ENCODE data around the gene TVP23C.
"Not testable (repeated sequence)": the region's sequence is repeated elsewhere in the genome, so short reads cannot be mapped to it uniquely, and the experiment has no call there.

The TVP23C gene

DNA sequence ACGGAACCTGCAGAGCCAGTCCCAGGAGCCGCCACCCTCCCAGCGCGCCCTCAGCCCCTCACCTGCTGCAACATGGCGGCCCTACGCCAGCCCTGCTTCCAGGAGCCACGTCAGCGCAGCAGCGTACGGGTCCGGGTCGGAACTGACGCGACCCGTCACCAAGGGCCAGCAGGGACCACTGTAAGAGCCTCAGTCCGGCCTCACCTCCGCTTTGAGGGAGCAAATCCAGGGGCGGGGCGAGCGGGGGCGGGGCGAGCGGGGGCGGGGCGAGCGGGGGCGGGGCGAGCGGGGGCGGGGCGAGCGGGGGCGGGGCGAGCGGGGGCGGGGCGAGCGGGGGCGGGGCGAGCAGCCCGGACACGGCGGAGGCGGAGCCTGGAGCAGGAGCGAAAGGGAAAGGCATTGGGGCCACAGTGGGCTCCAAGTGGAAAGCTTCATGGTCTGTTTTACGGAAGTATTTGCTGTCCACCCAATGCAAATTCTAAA lies at the start of gene TVP23C:
TVP23C (minus strand) TSS at position 109 of the 483 bp plus-strand sequence; CDS start at position 74, 35 bp downstream.
- DNase-seq (ENCODE audit: low spot score): peak; percentile 30
- CTCF ChIA-PET; POLR2A ChIA-PET (ENCODE audit: low non-redundant PET): not testable (repeated sequence)
- peak within 1 kb of the TSS; percentile 62 for H3K27ac ChIP-seq

DNA sequence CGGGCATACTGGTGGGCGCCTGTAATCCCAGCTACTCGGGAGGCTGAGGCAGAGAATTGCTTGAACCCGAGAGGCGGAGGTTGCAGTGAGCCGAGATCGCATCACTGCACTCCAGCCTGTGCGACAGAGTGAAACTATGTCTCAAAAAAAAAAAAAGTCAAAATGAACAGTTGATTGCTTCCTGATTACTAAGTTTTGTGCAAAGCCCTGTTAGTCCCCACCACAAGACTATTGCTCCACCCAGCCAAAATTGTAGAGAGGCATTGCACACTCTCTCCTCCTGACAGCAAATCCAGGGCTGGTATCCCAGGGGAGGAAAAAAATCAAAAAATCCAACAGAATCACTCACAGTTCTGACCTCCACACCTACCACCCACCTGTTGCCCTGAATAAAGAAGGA lies 29.7 kb upstream of the TVP23C start:
- DNase-seq (ENCODE audit: low spot score); POLR2A ChIA-PET (ENCODE audit: low non-redundant PET): not testable (repeated sequence)

DNA sequence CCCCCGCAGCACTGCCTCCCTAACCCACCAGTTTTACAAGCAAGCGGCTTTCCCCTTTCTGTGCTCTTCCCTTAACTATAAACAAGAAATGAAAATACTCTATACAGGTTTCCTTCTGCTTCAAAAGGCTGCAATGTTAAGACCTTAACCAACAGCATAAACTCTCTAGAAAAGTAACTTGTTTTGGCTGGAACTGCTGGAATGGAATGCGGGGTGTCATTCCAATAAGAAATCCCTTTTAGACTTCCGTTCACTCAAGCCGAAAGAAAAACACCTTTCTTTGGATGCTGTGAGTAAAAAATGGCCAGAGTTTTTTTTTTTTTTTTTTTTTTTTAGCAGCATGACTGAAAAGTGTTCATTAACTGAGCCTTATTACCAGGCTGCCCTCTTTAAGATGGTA lies 28.7 kb upstream of the TVP23C start:
- POLR2A ChIA-PET (ENCODE audit: low non-redundant PET); DNase-seq (ENCODE audit: low spot score); CTCF ChIA-PET: not testable (repeated sequence)

More for the DNA sequence above, 29.7 kb upstream of the TVP23C start:
- H3K27ac ChIP-seq, CTCF ChIA-PET: not testable (repeated sequence)

DNA sequence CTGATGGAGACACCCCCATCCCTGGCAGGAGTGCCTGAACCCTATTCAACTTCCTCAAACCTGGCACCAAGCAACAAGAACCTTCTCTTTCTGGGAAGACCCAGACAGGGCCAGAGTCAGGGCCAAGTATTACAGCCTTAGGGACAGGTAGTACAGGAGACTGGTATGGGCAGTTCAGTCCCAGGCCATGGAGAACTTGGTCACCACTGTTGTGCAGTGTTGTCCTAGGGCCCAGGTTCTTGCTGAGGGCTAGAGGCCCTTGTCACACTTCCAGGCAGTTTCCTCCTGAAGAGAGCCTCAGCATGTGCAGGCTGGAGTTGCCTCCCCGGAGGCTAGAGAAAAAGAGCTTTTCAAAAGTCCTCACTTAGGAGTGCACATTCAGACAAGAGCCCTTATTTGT lies 27.6 kb upstream of the TVP23C start:
- DNase-seq (ENCODE audit: low spot score); POLR2A ChIA-PET (ENCODE audit: low non-redundant PET); CTCF ChIA-PET; H3K27ac ChIP-seq: not testable (repeated sequence)

More for the DNA sequence above, 28.7 kb upstream of the TVP23C start:
- H3K27ac ChIP-seq: not testable (repeated sequence)

DNA sequence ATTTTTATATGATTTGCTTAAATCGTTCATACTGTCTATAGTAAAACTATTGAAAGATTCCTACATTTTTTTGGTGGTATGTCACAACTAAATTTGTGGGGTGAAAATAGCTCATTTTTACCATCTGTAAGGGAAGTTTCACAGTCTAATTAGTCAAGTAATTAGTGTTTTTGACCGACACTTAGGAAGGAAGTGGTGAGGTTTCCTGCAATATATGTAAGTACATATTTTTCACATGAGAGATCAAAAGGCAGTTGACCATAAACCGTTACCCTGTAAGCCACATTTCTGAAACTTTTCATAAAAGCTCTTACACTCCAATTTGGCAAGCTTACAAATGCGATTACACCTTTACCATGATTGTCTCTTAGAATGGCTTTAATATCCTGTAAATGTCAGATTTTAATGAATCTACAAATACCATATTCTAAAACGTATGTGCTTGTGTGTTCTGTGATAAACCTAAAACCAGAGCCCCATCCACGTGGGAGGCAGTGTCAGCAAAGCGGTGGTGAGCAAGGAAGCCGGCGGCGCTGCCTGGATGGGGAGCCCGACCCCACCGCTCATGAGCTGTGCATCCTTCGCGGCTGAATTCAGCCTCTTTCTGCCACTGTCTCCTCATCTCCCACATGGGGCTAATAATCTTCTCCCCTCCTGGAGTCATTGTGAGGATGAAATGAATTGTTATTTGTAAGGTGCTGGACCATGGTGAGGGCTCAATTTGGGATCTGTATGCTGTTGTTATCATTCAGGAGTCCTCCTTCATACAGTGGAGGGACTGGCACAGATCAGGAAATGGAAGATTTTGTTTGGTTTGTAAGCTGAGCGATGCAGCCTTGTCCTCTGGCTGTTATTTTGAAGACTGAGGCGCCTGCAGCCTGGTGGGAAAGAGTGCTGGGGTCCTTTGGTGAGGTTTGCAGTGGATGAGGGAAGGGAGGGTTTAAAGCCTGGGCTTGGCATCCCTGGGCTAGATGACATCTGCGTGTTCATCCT lies 26.6 kb upstream of the TVP23C start:
- POLR2A ChIA-PET (ENCODE audit: low non-redundant PET); CTCF ChIA-PET; DNase-seq (ENCODE audit: low spot score); H3K27ac ChIP-seq: not testable (repeated sequence)

DNA sequence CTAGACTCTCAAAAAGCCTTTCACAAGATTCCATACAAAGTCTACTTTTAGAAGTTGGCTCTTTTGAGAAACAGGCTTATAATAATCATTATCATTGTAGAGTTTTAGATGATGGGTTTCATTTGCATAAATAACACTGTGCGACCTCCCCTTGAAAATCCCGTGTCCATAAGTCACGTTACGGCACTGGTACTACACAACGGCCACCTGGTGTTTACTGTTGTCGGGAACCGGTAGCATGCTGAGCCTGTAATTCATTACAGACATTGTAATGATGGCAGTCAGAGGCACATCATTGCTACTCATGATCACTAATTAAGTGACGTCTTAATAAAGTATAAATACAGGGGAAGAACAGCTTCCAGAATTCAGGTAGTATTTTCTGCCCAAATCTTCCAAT lies 24.7 kb upstream of the TVP23C start:
- DNase-seq (ENCODE audit: low spot score); POLR2A ChIA-PET (ENCODE audit: low non-redundant PET); H3K27ac ChIP-seq; CTCF ChIA-PET: not testable (repeated sequence)

DNA sequence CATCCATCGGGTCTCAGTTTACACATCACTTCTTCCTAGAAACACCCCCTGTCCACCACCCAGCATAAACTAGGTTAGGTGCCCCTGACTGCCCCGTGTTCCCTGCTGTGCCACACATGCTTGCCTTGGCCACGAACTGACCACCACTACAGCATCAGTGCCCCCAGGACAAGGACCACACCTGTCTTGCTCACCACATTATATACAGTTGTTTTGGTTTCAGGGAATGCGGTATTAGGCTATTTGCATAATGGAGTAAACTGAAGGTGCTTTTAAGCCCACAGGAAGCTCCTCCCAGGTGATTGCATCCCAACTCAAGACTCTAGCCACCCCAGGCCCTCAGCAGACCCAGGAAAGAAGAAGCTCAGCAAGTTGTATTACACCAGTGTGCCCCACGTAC lies 20.0 kb upstream of the TVP23C start:
- H3K27ac ChIP-seq; POLR2A ChIA-PET (ENCODE audit: low non-redundant PET); CTCF ChIA-PET; DNase-seq (ENCODE audit: low spot score): not testable (repeated sequence)

DNA sequence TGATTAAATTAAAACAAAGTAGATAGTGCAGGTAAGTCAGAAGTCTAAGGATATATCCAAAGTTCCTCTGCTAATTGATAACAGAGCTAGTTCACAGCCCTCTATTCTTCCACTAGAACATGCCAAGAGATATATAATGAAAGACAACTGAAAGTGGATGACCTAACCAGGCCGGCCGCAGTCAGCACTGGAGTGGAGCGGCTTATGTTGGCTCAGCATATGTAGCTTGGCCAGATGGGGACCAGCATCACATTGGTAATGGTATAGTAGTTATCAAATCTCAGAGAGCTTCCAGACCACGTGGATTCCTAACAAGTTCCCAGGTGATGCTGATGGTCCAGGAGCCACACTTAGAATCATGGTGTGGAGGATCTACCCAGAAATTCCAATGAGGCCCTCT lies 18.2 kb upstream of the TVP23C start:
- DNase-seq (ENCODE audit: low spot score); H3K27ac ChIP-seq; POLR2A ChIA-PET (ENCODE audit: low non-redundant PET): not testable (repeated sequence)
- CTCF ChIA-PET: interaction anchor here (0.6 kb wide), 1 partner anchor 159 kb away, joined by 3 read pairs; no protein-coding TSS in a partner anchor

DNA sequence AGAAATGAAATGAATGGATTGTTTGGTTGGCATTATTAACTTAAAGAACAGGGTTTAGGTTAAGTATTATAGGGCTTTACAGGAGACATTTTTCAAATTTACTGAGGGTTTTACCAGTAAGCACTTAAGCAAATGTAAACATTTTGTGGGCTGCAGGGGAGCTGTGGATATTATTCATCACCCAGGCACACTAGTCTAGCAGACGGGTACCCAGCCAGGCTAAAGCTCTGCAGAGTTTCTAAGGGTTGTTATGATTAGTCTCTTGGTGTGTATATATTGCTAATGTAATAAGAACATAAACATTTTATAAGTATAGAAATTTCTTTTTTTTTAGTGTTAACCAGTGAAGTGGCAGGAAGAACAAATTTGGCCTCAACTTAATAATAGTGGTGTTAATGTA lies 13.6 kb upstream of the TVP23C start:
- H3K27ac ChIP-seq; POLR2A ChIA-PET (ENCODE audit: low non-redundant PET); CTCF ChIA-PET; DNase-seq (ENCODE audit: low spot score): not testable (repeated sequence)

DNA sequence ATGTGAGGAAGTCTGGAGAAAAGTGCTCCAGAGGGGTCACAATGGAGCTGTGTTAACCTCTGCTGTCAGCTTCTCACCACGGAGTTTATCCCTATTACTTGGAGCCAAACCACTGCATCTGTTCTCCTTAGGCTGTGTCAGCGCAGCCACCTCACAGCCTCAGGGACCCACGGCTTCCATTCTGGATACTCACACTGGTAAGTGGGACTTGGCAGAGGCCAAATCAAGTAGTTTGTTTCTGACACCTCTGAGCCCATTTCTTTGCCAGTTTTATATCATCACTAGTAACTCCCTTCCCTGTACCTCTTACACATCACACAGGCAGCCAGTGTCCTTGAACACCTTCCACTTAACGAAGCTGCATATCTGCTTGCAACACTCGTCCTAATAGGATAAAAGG lies 11.4 kb upstream of the TVP23C start:
- H3K27ac ChIP-seq; POLR2A ChIA-PET (ENCODE audit: low non-redundant PET); DNase-seq (ENCODE audit: low spot score); CTCF ChIA-PET: not testable (repeated sequence)

DNA sequence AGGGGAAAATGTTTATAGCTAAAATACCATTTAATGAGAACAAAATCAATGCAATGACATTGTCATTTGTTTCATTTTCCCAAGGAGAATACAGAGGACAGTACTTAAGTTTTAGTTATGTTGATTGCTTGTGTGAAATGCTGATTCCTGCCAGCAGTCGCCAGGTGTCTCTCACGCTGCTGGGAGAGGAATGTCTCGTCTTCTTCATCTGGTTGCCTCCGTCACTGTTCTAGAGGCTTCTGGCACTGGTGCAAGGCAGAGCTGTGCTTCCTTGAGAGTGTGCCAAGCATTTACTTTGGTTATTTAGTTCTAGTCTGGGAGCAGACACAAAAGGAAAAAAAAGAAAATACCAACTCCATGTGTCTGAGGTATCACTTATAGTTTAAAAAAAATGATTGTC lies 10.6 kb upstream of the TVP23C start:
- POLR2A ChIA-PET (ENCODE audit: low non-redundant PET); H3K27ac ChIP-seq; CTCF ChIA-PET; DNase-seq (ENCODE audit: low spot score): not testable (repeated sequence)

DNA sequence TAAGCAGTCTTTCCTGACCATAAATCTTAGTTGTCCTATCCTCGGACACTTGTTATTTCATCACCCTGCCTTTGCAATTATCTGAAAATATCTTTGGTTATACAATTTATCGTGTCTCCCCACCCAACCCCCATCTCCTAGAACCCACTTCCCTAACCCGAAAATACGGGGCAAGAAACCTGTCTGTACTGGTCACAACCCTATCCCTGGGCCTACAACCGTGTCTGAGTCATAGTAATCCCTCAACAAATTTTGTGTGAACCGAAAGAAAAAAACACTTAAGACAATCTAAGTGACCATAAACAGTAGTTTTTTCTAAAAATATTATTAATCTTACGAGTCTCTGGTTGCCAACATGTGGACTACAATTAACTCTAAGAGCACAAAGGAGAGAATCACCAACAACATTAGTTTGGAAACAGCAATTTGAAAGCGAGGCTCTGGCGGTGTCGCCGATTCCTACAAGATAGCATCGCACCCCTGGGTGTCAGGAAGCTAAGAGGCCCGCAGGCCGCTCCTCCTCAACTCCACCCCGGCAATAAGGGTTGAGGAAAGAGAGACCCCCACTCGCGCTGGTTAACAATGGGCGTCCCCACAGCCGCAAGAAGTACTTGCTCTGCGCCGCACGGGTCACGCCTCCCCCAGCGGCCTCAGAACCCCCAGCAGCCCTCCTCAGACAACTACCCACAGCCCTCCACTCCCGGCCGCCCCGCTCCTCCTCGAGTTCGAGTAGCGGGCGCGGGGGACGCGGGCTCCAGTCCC lies 489 bp downstream of the TVP23C start:
- peak overlapping the region; percentile 62 for H3K27ac ChIP-seq
- CTCF ChIA-PET; POLR2A ChIA-PET (ENCODE audit: low non-redundant PET); DNase-seq (ENCODE audit: low spot score): not testable (repeated sequence)

DNA sequence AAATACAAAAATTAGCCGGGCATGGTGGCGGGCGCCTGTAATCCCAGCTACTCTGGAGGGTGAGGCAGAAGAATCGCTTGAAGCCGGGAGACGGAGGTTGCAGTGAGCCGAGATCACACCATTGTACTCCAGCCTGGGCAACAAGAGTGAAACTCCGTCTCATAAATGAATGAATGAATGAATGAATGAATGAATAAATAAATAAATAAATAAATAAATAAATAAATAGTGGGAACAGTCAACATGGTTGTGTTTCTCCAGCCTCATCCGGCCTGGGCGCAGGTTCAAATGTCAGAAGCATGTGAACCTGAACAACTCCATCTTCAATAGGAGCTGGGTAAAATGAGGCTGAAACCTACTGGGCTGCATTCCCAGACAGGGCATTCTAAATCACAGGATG lies 1.8 kb downstream of the TVP23C start:
- H3K27ac ChIP-seq; CTCF ChIA-PET; DNase-seq (ENCODE audit: low spot score); POLR2A ChIA-PET (ENCODE audit: low non-redundant PET): not testable (repeated sequence)

DNA sequence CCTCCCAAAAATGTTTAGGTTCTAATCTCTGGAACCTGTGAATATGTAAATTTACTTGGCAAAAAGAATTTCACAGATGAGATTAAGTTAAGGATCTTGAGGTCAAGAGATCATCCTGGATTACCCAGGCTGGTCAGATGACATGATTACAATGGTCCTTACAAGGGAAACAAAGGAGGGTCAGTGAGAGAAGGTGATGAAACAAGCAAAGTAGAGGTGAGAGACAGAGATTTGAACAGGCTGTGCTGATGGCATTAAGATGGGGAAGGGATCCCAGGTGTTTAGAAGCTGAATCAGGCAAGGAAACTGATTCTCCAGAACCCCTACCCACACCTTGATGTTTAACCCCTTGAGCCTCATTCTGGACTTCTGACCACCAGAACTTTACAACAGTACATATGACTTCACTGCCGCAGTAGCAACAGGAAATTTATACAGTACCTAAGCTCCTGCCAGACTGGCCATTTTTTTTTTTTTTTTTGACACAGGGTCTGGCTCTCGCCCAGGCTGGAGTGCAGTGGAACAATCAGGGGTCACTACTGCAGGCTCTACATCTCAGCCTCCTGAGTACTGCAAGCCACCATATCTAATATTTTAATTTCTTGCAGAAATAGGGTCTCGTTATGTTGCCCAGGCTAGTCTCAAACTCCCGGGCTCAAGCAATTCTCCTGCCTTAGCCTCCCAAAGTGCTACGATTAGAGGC lies 4.7 kb downstream of the TVP23C start:
- DNase-seq (ENCODE audit: low spot score); H3K27ac ChIP-seq; CTCF ChIA-PET; POLR2A ChIA-PET (ENCODE audit: low non-redundant PET): not testable (repeated sequence)

DNA sequence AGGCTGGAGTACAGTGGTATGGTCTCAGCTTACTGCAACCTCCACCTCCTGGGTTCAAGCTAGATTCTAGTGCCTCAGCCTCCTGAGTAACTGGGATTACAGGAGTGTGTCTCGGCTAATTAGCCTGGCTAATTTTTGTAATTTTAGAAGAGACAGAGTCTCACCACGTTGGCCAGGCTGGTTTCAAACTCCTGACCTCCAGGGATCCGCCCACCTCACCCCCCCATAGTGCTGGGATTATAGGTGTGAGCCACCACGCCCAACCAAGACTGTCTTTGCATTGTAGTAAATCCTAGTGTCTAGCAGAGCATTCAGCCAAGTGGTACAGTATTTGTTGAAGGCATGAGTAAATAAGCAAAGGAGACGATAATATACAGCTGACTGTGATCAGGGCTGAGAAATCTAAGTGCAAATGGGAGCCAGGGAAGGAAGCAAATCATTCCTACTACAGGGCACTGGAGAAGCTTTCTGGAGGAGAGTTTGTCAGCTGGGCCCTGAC lies 5.9 kb downstream of the TVP23C start:
- DNase-seq (ENCODE audit: low spot score); POLR2A ChIA-PET (ENCODE audit: low non-redundant PET); CTCF ChIA-PET; H3K27ac ChIP-seq: not testable (repeated sequence)

DNA sequence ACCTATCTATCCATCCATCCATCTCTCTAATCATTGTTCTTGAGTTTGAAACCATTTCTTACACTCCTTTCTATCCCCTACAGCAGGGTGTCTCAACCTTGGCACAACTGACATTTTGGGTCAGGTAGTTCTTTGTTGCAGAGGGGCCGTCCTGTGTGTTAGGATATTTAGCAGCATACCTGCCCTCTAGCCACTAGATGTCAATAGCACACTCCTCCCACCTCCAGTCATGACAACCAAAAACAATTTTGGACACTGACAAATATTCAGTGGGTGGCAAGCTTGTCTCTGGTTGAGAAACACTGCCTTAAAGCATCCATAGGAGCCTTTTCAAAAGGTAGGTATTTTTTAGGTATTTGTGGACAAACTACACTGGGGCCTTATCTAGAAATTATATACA lies 10.4 kb downstream of the TVP23C start:
- CTCF ChIA-PET; H3K27ac ChIP-seq; DNase-seq (ENCODE audit: low spot score); POLR2A ChIA-PET (ENCODE audit: low non-redundant PET): not testable (repeated sequence)

DNA sequence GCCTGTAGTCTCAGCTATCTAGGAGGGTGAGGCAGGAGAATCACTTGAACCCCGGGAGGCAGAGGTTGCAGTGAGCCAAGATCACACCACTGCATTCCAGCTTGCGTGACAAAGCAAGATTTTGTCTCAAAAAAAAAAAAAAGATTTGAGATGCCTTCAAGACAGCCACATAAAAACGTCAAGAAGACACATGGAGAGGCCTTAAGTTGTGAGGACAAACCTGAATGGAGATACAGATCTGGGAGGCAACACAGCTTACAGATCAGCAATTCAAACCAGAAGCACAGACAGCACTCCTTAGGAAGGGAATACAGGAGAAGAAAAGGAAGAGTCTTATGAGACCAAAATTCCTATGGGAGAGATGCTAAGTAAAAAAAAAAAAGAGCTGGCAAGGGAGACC lies 13.7 kb downstream of the TVP23C start:
- DNase-seq (ENCODE audit: low spot score); CTCF ChIA-PET; POLR2A ChIA-PET (ENCODE audit: low non-redundant PET); H3K27ac ChIP-seq: not testable (repeated sequence)

Measured in RWPE1 (cell line).